ENCODE measurements around the gene YPEL1.

GRCh38 chr22:21727159-21727558 is 8.4 kb downstream of the YPEL1 start:
- no peak for TF ChIP-seq EP300 (IDR thresholded peaks at IDR 0.05; ENCODE audit: low read depth in 2 of 2, low read length in 2 of 2)
- TF ChIP-seq EP300 (CRISPR knock-in tag; IDR thresholded peaks at IDR 0.05; ENCODE audit: borderline replicate concordance) = no peak
- TF ChIP-seq, protein P1, sequence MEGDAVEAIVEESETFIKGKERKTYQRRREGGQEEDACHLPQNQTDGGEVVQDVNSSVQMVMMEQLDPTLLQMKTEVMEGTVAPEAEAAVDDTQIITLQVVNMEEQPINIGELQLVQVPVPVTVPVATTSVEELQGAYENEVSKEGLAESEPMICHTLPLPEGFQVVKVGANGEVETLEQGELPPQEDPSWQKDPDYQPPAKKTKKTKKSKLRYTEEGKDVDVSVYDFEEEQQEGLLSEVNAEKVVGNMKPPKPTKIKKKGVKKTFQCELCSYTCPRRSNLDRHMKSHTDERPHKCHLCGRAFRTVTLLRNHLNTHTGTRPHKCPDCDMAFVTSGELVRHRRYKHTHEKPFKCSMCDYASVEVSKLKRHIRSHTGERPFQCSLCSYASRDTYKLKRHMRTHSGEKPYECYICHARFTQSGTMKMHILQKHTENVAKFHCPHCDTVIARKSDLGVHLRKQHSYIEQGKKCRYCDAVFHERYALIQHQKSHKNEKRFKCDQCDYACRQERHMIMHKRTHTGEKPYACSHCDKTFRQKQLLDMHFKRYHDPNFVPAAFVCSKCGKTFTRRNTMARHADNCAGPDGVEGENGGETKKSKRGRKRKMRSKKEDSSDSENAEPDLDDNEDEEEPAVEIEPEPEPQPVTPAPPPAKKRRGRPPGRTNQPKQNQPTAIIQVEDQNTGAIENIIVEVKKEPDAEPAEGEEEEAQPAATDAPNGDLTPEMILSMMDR (CRISPR knock-in tag; IDR thresholded peaks at IDR 0.05) = no peak

Data from HepG2 (cell line).